ENCODE measurements around the gene SLC22A2. TPM values are rescaled to one million over a fixed set of nuclear protein-coding genes. Genes with fewer than 3 reads are reported as not detected.

Gene SLC22A2
- total RNA-seq, 1 donor from 2014 or later: not detected

DNA sequence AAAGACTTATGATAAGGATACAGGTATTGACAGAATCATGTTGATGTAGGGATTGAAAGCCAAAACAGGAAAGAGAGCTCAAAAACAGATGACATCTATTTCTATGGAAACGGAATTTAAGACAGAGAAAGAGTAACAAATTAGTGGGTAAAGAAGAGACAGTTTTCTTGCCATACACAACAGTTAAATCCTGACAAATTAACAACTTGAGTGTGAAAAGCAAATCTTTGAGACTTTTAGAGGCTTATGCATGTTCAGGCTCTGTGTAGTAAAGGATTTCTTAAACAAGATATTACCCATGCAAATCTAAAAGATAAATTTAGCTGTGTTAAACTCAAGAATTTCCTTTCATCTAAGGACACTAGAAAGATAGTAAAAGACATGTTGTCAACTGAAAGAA lies 68.5 kb downstream of the SLC22A2 start:
- TF ChIP-seq, protein P1, sequence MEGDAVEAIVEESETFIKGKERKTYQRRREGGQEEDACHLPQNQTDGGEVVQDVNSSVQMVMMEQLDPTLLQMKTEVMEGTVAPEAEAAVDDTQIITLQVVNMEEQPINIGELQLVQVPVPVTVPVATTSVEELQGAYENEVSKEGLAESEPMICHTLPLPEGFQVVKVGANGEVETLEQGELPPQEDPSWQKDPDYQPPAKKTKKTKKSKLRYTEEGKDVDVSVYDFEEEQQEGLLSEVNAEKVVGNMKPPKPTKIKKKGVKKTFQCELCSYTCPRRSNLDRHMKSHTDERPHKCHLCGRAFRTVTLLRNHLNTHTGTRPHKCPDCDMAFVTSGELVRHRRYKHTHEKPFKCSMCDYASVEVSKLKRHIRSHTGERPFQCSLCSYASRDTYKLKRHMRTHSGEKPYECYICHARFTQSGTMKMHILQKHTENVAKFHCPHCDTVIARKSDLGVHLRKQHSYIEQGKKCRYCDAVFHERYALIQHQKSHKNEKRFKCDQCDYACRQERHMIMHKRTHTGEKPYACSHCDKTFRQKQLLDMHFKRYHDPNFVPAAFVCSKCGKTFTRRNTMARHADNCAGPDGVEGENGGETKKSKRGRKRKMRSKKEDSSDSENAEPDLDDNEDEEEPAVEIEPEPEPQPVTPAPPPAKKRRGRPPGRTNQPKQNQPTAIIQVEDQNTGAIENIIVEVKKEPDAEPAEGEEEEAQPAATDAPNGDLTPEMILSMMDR (IDR thresholded peaks at IDR 0.05; ENCODE audit: insufficient read depth, low read depth, low read length): no peak
- TF ChIP-seq EZH2 (IDR thresholded peaks at IDR 0.05; ENCODE audit: insufficient read depth, low read length): no peak
- FAIRE-seq (no peak), DNase-seq (ENCODE audit: low read depth) (no peak)
- Histone ChIP-seq H3K4me3 (ENCODE audit: insufficient read depth, low read depth, low read length) (no peak overlapping the region), H3K9me3 (ENCODE audit: insufficient read depth, low read depth, low read length) (no peaks in the 10 kb centered on the region), H2AFZ (ENCODE audit: low read depth, low read length) (no peak overlapping the region), H4K20me1 (ENCODE audit: insufficient read depth, low read length) (no peaks in the 10 kb centered on the region), H3K9ac (ENCODE audit: low read length) (no peak overlapping the region), H3K4me2 (ENCODE audit: low read length) (no peak overlapping the region), H3K79me2 (ENCODE audit: insufficient read depth, low read length) (no peaks in the 10 kb centered on the region), H3K36me3 (ENCODE audit: insufficient read depth, low read length) (no peaks in the 10 kb centered on the region), H3K27ac (ENCODE audit: low read depth, low read length) (no peak overlapping the region), H3K27me3 (ENCODE audit: insufficient read depth, low read length) (no peaks in the 10 kb centered on the region), H3K4me1 (ENCODE audit: insufficient read depth, low read length) (no peaks in the 10 kb centered on the region)
- Mint-ChIP-seq H3K27ac (ENCODE audit: unreplicated experiment) (no peak overlapping the region), H3K36me3 (ENCODE audit: low read depth, unreplicated experiment) (no peaks in the 10 kb centered on the region), H3K4me3 (ENCODE audit: unreplicated experiment) (no peak overlapping the region), H3K4me1 (ENCODE audit: low read depth, unreplicated experiment) (no peaks in the 10 kb centered on the region), H3K27me3 (ENCODE audit: low read depth, unreplicated experiment) (no peaks in the 10 kb centered on the region), H3K9me3 (ENCODE audit: unreplicated experiment) (peaks cover 10% of the 10 kb centered on the region)

DNA sequence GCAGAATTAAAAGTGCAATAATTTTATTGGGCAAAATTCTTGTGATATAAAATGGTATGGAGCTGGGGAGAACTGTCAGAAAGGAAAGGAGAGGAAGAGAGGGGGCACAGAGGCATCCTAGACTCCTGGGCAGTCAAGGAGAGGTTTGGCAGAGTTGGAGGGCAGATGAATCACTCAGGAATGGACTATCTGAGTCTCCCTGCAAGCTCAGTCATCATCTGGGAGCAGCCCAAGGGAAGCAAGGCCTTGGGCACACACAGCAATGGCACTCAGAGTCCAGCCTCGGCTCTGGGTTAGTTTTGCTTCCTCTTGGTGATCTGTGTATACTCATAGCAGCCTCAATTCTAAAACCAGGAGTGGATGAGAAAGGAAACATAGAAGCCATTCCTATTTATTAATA lies 69.8 kb downstream of the SLC22A2 start:
- Histone ChIP-seq H2AFZ (ENCODE audit: low read depth, low read length) (no peak overlapping the region), H3K4me1 (ENCODE audit: insufficient read depth, low read length) (no peaks in the 10 kb centered on the region), H3K36me3 (ENCODE audit: insufficient read depth, low read length) (no peaks in the 10 kb centered on the region), H3K27ac (ENCODE audit: low read depth, low read length) (no peak overlapping the region), H3K9ac (ENCODE audit: low read length) (no peak overlapping the region), H3K79me2 (ENCODE audit: insufficient read depth, low read length) (no peaks in the 10 kb centered on the region), H3K4me3 (ENCODE audit: insufficient read depth, low read depth, low read length) (no peak overlapping the region), H3K4me2 (ENCODE audit: low read length) (no peak overlapping the region), H3K9me3 (ENCODE audit: insufficient read depth, low read depth, low read length) (no peaks in the 10 kb centered on the region), H4K20me1 (ENCODE audit: insufficient read depth, low read length) (no peaks in the 10 kb centered on the region), H3K27me3 (ENCODE audit: insufficient read depth, low read length) (no peaks in the 10 kb centered on the region)
- H3K27ac Mint-ChIP-seq (ENCODE audit: unreplicated experiment): no peak overlapping the region
- DNase-seq (ENCODE audit: low read depth) (peak; percentile 26), FAIRE-seq (no peak)
- H3K4me3 Mint-ChIP-seq (ENCODE audit: unreplicated experiment): no peak overlapping the region
- TF ChIP-seq, protein P1 (IDR thresholded peaks at IDR 0.05; ENCODE audit: insufficient read depth, low read depth, low read length): no peak
- TF ChIP-seq EZH2 (IDR thresholded peaks at IDR 0.05; ENCODE audit: insufficient read depth, low read length): no peak
- H3K36me3 Mint-ChIP-seq (ENCODE audit: low read depth, unreplicated experiment): no peaks in the 10 kb centered on the region
- no peaks in the 10 kb centered on the region for H3K4me1 Mint-ChIP-seq (ENCODE audit: low read depth, unreplicated experiment)
- no peaks in the 10 kb centered on the region for H3K27me3 Mint-ChIP-seq (ENCODE audit: low read depth, unreplicated experiment)
- H3K9me3 Mint-ChIP-seq (ENCODE audit: unreplicated experiment): peaks cover 5% of the 10 kb centered on the region

DNA sequence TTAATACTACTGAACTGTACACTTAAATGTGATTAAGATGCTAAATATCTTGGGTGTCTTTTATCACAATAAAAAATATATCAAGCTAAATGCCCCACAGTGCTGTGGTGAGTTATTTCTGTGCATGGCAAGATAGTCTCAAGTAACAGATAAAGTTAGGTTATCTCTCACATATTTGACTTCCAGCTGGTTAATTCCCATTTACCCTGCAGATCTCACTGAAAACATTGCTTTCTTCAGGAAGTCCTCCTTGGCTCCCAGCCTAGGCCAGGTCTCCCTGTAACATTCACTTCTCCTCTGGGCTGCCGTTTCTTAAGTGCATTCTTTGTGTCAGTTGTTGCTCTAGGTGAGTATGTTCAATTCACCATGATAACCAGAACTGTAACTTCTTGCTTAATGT lies 77.9 kb downstream of the SLC22A2 start:
- Mint-ChIP-seq H3K27ac (ENCODE audit: unreplicated experiment) (no peak overlapping the region), H3K4me3 (ENCODE audit: unreplicated experiment) (no peak overlapping the region), H3K4me1 (ENCODE audit: low read depth, unreplicated experiment) (no peaks in the 10 kb centered on the region), H3K9me3 (ENCODE audit: unreplicated experiment) (no peaks in the 10 kb centered on the region), H3K27me3 (ENCODE audit: low read depth, unreplicated experiment) (no peaks in the 10 kb centered on the region), H3K36me3 (ENCODE audit: low read depth, unreplicated experiment) (no peaks in the 10 kb centered on the region)
- H3K79me2 ChIP-seq (ENCODE audit: insufficient read depth, low read length): no peaks in the 10 kb centered on the region
- no peak overlapping the region for H2AFZ ChIP-seq (ENCODE audit: low read depth, low read length)
- no peaks in the 10 kb centered on the region for H3K9me3 ChIP-seq (ENCODE audit: insufficient read depth, low read depth, low read length)
- TF ChIP-seq, protein P1 (IDR thresholded peaks at IDR 0.05; ENCODE audit: insufficient read depth, low read depth, low read length): no peak
- TF ChIP-seq EZH2 (IDR thresholded peaks at IDR 0.05; ENCODE audit: insufficient read depth, low read length): no peak
- FAIRE-seq (no peak), DNase-seq (ENCODE audit: low read depth) (no peak)
- H3K4me3 ChIP-seq (ENCODE audit: insufficient read depth, low read depth, low read length): no peak overlapping the region
- no peaks in the 10 kb centered on the region for H3K36me3 ChIP-seq (ENCODE audit: insufficient read depth, low read length)
- no peaks in the 10 kb centered on the region for H4K20me1 ChIP-seq (ENCODE audit: insufficient read depth, low read length)
- H3K4me2 ChIP-seq (ENCODE audit: low read length): no peak overlapping the region
- no peak overlapping the region for H3K27ac ChIP-seq (ENCODE audit: low read depth, low read length)
- no peak overlapping the region for H3K9ac ChIP-seq (ENCODE audit: low read length)
- H3K27me3 ChIP-seq (ENCODE audit: insufficient read depth, low read length): no peaks in the 10 kb centered on the region
- no peaks in the 10 kb centered on the region for H3K4me1 ChIP-seq (ENCODE audit: insufficient read depth, low read length)

Measured in astrocyte (in vitro differentiated cells and primary cell).